Neutrophil (primary cell): ENCODE results near the gene GRM8.

Experiments used
- H3K27ac ChIP-seq: fragments of 200-600 bp; sonication (generic); 2 replicates; pipeline ENCODE4 v1.5.1; 2016; ENCODE audit warnings: mild to moderate bottlenecking, moderate library complexity
- H3K27me3 ChIP-seq: fragments of 200-600 bp; sonication (generic); 2 replicates; pipeline ENCODE4 v1.6.0; 2016; ENCODE audit warnings: mild to moderate bottlenecking
- H3K36me3 ChIP-seq: fragments of 200-600 bp; sonication (generic); 2 replicates; pipeline ENCODE4 v1.5.1; 2017
- H3K4me1 ChIP-seq, 2 experiments: fragments of 200-600 bp in 1 of 2; sonication (generic) in 1 of 2; 1 replicate in 1 of 2; 2 replicates in 1 of 2; pipeline versions ENCODE4 v1.5.1 to v1.6.1; 2013 to 2016; ENCODE audit warnings: low read depth in 1 of 2, low read length in 1 of 2, mild to moderate bottlenecking in 1 of 2, moderate library complexity in 1 of 2; ENCODE audit not compliant: control insufficient read depth in 1 of 2, insufficient read depth in 1 of 2
- H3K4me3 ChIP-seq, 2 experiments: fragments of 200-600 bp in 1 of 2; sonication (generic) in 1 of 2; 1 replicate in 1 of 2; 2 replicates in 1 of 2; pipeline ENCODE4 v1.5.1; 2013 to 2016; ENCODE audit warnings: low read depth in 1 of 2, low read length in 1 of 2, mild to moderate bottlenecking in 1 of 2, moderate library complexity in 1 of 2
- H3K9me3 ChIP-seq: fragments of 200-600 bp; sonication (generic); 2 replicates; pipeline ENCODE4 v1.5.1; 2016
- TF ChIP-seq, protein P1 (sequence below): fragments of 200-600 bp; sonication (generic); IDR thresholded peaks from 2 replicates; pipeline ENCODE4 v1.5.1; 2016; ENCODE audit warnings: antibody characterized with exemption

GRM8 gene

DNA sequence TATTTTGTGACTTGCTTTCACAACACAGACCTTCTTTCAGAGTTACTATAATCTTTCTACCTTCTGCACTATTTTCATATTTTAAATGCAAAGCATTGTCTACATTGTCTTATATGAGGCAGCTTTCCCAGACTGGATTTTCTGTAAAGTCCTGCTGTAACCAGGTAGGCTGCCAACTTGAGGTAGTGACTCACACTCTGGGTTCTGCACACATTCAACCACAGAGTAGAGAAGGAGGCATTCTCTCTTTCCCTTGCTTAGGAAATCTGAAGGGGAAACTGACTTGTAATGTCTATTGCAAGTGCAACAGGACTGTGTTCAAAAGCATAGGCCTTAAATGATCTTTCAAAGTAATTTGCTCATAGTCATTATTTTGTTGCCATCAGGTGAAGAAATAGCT, 461.4 kb downstream of the GRM8 start:
- H3K27ac ChIP-seq = no peak overlapping the region
- no peaks in the 10 kb centered on the region for H3K27me3 ChIP-seq
- TF ChIP-seq, protein P1, sequence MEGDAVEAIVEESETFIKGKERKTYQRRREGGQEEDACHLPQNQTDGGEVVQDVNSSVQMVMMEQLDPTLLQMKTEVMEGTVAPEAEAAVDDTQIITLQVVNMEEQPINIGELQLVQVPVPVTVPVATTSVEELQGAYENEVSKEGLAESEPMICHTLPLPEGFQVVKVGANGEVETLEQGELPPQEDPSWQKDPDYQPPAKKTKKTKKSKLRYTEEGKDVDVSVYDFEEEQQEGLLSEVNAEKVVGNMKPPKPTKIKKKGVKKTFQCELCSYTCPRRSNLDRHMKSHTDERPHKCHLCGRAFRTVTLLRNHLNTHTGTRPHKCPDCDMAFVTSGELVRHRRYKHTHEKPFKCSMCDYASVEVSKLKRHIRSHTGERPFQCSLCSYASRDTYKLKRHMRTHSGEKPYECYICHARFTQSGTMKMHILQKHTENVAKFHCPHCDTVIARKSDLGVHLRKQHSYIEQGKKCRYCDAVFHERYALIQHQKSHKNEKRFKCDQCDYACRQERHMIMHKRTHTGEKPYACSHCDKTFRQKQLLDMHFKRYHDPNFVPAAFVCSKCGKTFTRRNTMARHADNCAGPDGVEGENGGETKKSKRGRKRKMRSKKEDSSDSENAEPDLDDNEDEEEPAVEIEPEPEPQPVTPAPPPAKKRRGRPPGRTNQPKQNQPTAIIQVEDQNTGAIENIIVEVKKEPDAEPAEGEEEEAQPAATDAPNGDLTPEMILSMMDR = no peak
- no peaks in the 10 kb centered on the region for H3K9me3 ChIP-seq
- H3K4me1 ChIP-seq = no peaks in the 10 kb centered on the region
- no peak overlapping the region for H3K4me3 ChIP-seq
- H3K36me3 ChIP-seq = no peaks in the 10 kb centered on the region

DNA sequence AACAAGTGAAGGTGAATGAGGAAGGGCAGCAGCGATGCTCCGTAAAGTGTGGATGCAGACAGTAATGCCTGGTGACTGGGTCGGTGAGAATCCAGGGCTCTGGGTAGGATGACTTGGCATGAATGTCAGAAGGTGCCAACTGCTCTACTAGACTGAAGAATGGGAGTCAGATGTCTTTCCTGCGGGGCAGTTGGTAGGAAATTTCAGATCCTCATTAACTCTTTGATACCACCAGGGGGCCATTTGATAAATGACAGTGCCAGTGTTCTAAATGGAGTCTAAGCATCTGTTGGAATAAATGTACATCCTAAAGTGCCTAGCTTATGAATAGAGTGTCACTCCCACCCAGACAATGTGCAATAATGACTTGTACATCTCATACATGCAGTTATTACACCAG, 462.0 kb downstream of the GRM8 start:
- no peaks in the 10 kb centered on the region for H3K4me1 ChIP-seq
- H3K9me3 ChIP-seq = no peaks in the 10 kb centered on the region
- no peak overlapping the region for H3K4me3 ChIP-seq
- H3K27ac ChIP-seq = no peak overlapping the region
- no peaks in the 10 kb centered on the region for H3K36me3 ChIP-seq
- TF ChIP-seq, protein P1 = no peak
- H3K27me3 ChIP-seq = no peaks in the 10 kb centered on the region

DNA sequence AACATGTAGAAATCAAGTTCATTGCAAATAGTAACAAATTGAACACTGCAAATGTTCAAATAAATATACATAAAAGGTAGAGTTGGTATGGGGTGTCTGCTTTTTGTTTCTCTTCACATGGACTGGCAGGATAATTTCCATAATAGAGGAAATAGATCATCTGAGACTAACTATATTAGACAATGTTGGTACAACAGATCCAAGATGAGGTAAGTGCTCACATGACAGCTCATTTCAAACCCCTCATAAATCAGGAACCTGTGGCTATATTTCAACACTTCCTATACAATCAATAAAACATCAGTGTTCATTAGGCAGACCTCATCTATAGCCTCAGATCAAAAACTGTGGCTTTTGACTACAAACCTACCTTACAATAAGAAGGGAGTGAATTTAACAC, 469.1 kb downstream of the GRM8 start:
- Histone ChIP-seq H3K4me3 (no peak overlapping the region), H3K9me3 (no peaks in the 10 kb centered on the region), H3K36me3 (no peaks in the 10 kb centered on the region), H3K4me1 (no peaks in the 10 kb centered on the region), H3K27me3 (no peaks in the 10 kb centered on the region), H3K27ac (no peak overlapping the region)
- TF ChIP-seq, protein P1 = no peak

DNA sequence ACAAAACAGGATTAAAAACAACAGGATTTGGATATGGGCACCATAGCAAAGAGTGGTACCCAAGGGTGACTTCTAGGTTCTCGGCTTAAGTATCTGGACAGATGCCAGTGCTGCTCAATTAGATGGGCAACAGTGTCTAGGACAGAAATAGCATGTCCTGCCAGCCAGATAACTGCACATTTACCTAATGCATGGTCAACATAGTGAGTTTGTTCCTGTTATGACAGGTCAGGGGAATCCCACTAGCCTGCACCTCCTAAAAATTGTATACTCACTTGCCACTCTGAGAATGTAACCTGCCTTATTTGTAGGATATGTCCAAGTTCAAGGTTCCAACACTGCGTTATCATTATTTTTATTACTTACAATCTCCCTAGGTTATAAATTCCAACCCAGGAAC, 471.7 kb downstream of the GRM8 start:
- TF ChIP-seq, protein P1 = no peak
- Histone ChIP-seq H3K4me1 (no peaks in the 10 kb centered on the region), H3K27ac (no peak overlapping the region), H3K36me3 (no peaks in the 10 kb centered on the region), H3K27me3 (no peaks in the 10 kb centered on the region), H3K9me3 (no peaks in the 10 kb centered on the region), H3K4me3 (no peak overlapping the region)

DNA sequence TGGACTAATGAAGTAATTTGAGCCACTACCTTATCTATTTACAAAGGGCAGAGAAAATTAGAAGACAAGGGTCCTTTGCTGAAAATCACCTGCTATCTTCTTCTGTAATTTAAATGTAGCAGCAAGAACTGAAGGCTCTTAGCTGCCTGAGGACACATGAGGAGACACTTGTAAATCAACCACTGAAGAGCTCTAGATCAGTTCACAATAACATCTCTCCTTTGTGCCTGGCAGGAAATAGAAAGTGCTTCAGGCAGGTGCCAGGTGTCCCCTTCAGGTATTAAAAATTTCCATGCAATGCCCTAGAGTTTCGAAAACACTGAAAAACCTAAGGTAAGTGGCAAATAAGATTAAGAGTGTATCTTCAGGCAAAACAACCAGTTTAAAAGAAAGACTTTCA, 474.6 kb downstream of the GRM8 start:
- TF ChIP-seq, protein P1 = no peak
- Histone ChIP-seq H3K36me3 (no peaks in the 10 kb centered on the region), H3K9me3 (no peaks in the 10 kb centered on the region), H3K4me3 (no peak overlapping the region), H3K4me1 (no peaks in the 10 kb centered on the region), H3K27ac (no peak overlapping the region), H3K27me3 (no peaks in the 10 kb centered on the region)

DNA sequence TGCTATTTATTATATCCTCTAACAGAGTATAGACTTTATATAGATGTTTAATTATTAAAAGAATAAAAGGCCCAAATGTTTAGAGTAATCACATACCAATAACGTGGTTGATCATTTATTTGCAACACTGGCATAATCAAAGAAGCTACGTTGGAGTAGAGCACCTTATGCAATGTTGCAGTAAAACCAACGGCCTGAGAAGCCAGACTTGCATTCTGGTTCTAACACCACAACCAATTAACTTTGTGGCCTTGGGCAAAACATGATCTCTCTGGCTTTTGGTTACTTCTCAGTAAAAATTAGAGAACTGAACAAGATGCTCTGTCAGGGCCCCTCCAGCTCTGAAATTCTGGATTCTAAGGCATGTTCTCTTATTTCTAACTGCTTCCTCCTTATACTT, 476.2 kb downstream of the GRM8 start:
- Histone ChIP-seq H3K27me3 (no peaks in the 10 kb centered on the region), H3K9me3 (no peaks in the 10 kb centered on the region), H3K4me3 (no peak overlapping the region), H3K4me1 (no peaks in the 10 kb centered on the region), H3K36me3 (no peaks in the 10 kb centered on the region), H3K27ac (no peak overlapping the region)
- TF ChIP-seq, protein P1 = no peak
